HL-60 (cell line): ENCODE data around the gene NMS.

Experiments
- DNase-seq, 2 experiments: peaks; one replicate each; pipeline ENCODE4 v3.0.0-alpha.2; 2010 to 2020; ENCODE audit warnings: low read depth in 1 of 2, low spot score in 1 of 2
- H3K27ac ChIP-seq: fragments of 250-450 bp; sonication (Bioruptor Pico); replicated peaks from 2 replicates; pipeline ENCODE4 v1.5.1; 2020; ENCODE audit warnings: mild to moderate bottlenecking, moderate library complexity
- H3K27me3 ChIP-seq: fragments of 250-450 bp; sonication (Bioruptor Pico); 2 replicates; pipeline ENCODE4 v1.5.1; 2021; ENCODE audit warnings: mild to moderate bottlenecking, moderate library complexity; ENCODE audit not compliant: insufficient read depth, poor library complexity, severe bottlenecking
- H3K4me3 ChIP-seq: replicated peaks from 2 replicates; pipeline ENCODE4 v1.5.1; 2011; ENCODE audit warnings: mild to moderate bottlenecking, control low read depth, low read length; ENCODE audit not compliant: insufficient read depth
- GABPA ChIP-seq: IDR thresholded peaks from 2 replicates; pipeline ENCODE4 v1.6.1; 2012; ENCODE audit warnings: low read depth
- POLR2AphosphoS5 ChIP-seq: IDR thresholded peaks from 2 replicates; pipeline ENCODE4 v1.6.1; 2012; ENCODE audit warnings: low read depth
- SPI1 ChIP-seq: IDR thresholded peaks from 2 replicates; pipeline ENCODE4 v1.6.1; 2012; ENCODE audit warnings: low read depth, mild to moderate bottlenecking, borderline replicate concordance
- TF ChIP-seq, protein P1 (sequence below): IDR thresholded peaks from 2 replicates; pipeline ENCODE4 v1.6.1; 2012; ENCODE audit warnings: low read depth; ENCODE audit not compliant: insufficient replicate concordance
- TF ChIP-seq, protein P2 (sequence below): IDR thresholded peaks from one replicate; pipeline ENCODE4 v1.5.1; 2011; ENCODE audit warnings: low read length, control low read depth, inconsistent platforms; ENCODE audit not compliant: insufficient read depth

Gene NMS

DNA sequence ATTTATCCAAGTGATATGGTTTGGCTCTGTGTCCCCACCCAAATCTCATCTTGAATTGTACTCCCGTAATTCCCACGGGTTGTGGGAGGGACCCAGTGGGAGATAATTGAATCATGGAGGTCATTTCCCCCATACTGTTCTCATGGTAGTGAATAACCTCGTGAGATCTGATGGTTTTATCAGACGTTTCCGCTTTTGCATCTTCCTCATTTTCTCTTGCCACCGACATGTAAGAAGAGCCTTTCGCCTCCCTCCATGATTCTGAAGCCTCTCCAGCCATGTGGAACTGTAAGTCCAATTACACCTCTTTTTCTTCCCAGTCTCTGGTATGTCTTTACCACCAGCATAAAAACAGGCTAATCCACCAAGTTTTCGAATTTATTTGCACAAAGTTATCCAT lies 32.5 kb upstream of the NMS start:
- TF ChIP-seq POLR2AphosphoS5 (no peak), SPI1 (no peak), GABPA (no peak)
- TF ChIP-seq, protein P1, sequence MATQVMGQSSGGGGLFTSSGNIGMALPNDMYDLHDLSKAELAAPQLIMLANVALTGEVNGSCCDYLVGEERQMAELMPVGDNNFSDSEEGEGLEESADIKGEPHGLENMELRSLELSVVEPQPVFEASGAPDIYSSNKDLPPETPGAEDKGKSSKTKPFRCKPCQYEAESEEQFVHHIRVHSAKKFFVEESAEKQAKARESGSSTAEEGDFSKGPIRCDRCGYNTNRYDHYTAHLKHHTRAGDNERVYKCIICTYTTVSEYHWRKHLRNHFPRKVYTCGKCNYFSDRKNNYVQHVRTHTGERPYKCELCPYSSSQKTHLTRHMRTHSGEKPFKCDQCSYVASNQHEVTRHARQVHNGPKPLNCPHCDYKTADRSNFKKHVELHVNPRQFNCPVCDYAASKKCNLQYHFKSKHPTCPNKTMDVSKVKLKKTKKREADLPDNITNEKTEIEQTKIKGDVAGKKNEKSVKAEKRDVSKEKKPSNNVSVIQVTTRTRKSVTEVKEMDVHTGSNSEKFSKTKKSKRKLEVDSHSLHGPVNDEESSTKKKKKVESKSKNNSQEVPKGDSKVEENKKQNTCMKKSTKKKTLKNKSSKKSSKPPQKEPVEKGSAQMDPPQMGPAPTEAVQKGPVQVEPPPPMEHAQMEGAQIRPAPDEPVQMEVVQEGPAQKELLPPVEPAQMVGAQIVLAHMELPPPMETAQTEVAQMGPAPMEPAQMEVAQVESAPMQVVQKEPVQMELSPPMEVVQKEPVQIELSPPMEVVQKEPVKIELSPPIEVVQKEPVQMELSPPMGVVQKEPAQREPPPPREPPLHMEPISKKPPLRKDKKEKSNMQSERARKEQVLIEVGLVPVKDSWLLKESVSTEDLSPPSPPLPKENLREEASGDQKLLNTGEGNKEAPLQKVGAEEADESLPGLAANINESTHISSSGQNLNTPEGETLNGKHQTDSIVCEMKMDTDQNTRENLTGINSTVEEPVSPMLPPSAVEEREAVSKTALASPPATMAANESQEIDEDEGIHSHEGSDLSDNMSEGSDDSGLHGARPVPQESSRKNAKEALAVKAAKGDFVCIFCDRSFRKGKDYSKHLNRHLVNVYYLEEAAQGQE = no peak
- TF ChIP-seq, protein P2, sequence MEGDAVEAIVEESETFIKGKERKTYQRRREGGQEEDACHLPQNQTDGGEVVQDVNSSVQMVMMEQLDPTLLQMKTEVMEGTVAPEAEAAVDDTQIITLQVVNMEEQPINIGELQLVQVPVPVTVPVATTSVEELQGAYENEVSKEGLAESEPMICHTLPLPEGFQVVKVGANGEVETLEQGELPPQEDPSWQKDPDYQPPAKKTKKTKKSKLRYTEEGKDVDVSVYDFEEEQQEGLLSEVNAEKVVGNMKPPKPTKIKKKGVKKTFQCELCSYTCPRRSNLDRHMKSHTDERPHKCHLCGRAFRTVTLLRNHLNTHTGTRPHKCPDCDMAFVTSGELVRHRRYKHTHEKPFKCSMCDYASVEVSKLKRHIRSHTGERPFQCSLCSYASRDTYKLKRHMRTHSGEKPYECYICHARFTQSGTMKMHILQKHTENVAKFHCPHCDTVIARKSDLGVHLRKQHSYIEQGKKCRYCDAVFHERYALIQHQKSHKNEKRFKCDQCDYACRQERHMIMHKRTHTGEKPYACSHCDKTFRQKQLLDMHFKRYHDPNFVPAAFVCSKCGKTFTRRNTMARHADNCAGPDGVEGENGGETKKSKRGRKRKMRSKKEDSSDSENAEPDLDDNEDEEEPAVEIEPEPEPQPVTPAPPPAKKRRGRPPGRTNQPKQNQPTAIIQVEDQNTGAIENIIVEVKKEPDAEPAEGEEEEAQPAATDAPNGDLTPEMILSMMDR = no peak
- Histone ChIP-seq H3K27ac (no peak overlapping the region), H3K4me3 (no peak overlapping the region), H3K27me3 (no peaks in the 10 kb centered on the region)
- peak in 1 of 2 experiments; percentile 59 for DNase-seq

DNA sequence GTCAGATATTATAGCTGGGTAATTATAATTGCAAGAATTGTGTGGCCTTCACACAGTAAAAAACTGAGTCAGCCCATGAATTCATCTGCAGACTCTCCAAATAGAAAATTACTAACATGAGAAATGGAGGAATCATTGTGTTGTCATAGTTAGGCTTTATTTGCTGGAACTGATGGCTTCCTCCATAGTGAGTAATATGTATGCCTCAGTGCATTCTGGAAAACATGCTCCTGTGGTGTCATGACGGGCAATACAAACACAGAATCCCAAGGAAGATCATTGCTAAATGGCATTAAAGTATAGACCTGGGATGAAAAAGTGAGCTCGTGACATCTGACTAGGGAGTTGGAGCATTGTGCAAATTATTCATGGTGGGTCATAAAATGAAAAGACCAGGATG lies 23.6 kb upstream of the NMS start:
- Histone ChIP-seq H3K4me3 (no peak overlapping the region), H3K27me3 (no peaks in the 10 kb centered on the region), H3K27ac (no peak overlapping the region)
- no peak for TF ChIP-seq SPI1
- TF ChIP-seq, protein P2 = no peak
- no peak for TF ChIP-seq POLR2AphosphoS5
- no peak for TF ChIP-seq GABPA
- TF ChIP-seq, protein P1 = no peak
- no peak for DNase-seq

DNA sequence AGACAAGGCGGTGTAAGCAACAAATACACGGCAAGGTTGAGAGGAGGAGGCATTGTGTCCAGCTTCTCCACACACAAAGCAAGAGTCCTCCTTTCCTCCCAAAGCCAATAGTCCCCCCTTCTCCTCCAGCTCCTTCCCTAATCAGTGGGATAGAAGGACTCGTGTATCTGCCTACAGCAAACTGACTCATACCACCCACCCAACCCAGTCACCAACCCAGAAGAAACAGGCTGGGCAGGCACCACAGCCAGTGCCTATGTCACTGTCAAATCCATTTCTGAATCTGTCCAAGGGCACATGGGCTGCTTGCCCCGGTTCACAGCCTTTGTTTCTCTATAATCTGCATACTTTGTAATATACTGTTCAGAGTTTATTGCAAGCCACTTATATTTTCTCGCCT lies 19.2 kb upstream of the NMS start:
- Histone ChIP-seq H3K27ac (no peak overlapping the region), H3K4me3 (no peak overlapping the region), H3K27me3 (no peaks in the 10 kb centered on the region)
- no peak for TF ChIP-seq POLR2AphosphoS5
- TF ChIP-seq, protein P2 = no peak
- TF ChIP-seq GABPA = no peak
- TF ChIP-seq SPI1 = no peak
- TF ChIP-seq, protein P1 = no peak
- DNase-seq = no peak
